Lung (tissue), 12 donors: ENCODE results near the gene SIGLEC8. TPM values are rescaled to one million over a fixed set of nuclear protein-coding genes. Genes with fewer than 3 reads are reported as not detected.

Source experiments
- ATAC-seq: fragments of 200-7000 bp; cut with Tn5 transposase; one replicate; pipeline ENCODE4 v1.9.1; 2020; ENCODE audit warnings: moderate number of reproducible peaks; ENCODE audit not compliant: insufficient read depth, low FRiP score
- DNase-seq, 3 donors: peaks; one replicate each; pipeline ENCODE4 v3.0.0-alpha.2; 2013 to 2017
- H3K27ac ChIP-seq, 2 donors: one replicate each; pipeline ENCODE4 v1.5.1; 2013; ENCODE audit warnings: mild to moderate bottlenecking in 2 of 2, moderate library complexity in 2 of 2, control low read depth in 1 of 2, inconsistent platforms in 1 of 2, low read depth in 1 of 2, low read length in 1 of 2
- H3K27me3 ChIP-seq, 3 donors: one replicate each; pipeline ENCODE4 v1.5.1; 2013; ENCODE audit warnings: low read length in 2 of 3; ENCODE audit not compliant: control insufficient read depth in 3 of 3, insufficient read depth in 3 of 3
- H3K36me3 ChIP-seq, 4 donors: one replicate each; pipeline ENCODE4 v1.5.1; 2013; ENCODE audit warnings: low read length in 4 of 4, mild to moderate bottlenecking in 1 of 4, moderate library complexity in 1 of 4; ENCODE audit not compliant: control insufficient read depth in 4 of 4, insufficient read depth in 4 of 4
- H3K4me1 ChIP-seq, 5 donors: one replicate each; pipeline ENCODE4 v1.5.1; 2013; ENCODE audit warnings: low read length in 5 of 5, mild to moderate bottlenecking in 2 of 5, moderate library complexity in 1 of 5; ENCODE audit not compliant: control insufficient read depth in 5 of 5, insufficient read depth in 5 of 5
- H3K4me3 ChIP-seq: one replicate; pipeline ENCODE4 v1.5.1; 2013; ENCODE audit warnings: mild to moderate bottlenecking, control low read depth, moderate library complexity
- H3K9ac ChIP-seq, 2 donors: one replicate each; pipeline ENCODE4 v1.5.1; 2013; ENCODE audit warnings: low read length in 2 of 2, control low read depth in 1 of 2; ENCODE audit not compliant: insufficient read depth in 1 of 2
- H3K9me3 ChIP-seq, 4 donors: one replicate each; pipeline ENCODE4 v1.5.1; 2013; ENCODE audit warnings: low read length in 3 of 4, mild to moderate bottlenecking in 1 of 4, moderate library complexity in 1 of 4; ENCODE audit not compliant: control insufficient read depth in 4 of 4, insufficient read depth in 3 of 4
- WGBS, 2 donors: extraction: QIAGEN DNeasy Blood & Tissue Kit; methylation state at CpG; one replicate each; pipeline ENCODE4 v1.1.7; 2013; 5-methylcytosine and 5-hydroxymethylcytosine counted together
- polyA plus RNA-seq, 2 donors: library from polyadenylated mRNA; stranded (reverse); fragments of 200-250 nt; gene quantifications; one replicate each; pipeline ENCODE4 v1.2.1, GENCODE V29; 2013
- total RNA-seq, 2 donors: library from RNA; depleted of rRNA in 1 of 2; stranded (reverse); fragments of >200 nt in 1 of 2; gene quantifications; one replicate each; pipeline ENCODE4 v1.2.1, GENCODE V29; 2014 to 2021
- TF ChIP-seq, protein P1 (sequence below): IDR thresholded peaks from 2 replicates; pipeline ENCODE4 v1.5.1; 2012; ENCODE audit warnings: mild to moderate bottlenecking; ENCODE audit errors: control extremely low read depth, extremely low read depth
- donor health status: control.
- donor health status: control.
- donor health status: Bipolar disorder and iron deficiency.
- donor health status: healthy.
- donor health status: DM: yes; HTN: yes; CAD: no.

SIGLEC8 gene
- total and polyA plus RNA-seq, 4 donors: 0.22 to 0.77 (median 0.31) TPM

DNA sequence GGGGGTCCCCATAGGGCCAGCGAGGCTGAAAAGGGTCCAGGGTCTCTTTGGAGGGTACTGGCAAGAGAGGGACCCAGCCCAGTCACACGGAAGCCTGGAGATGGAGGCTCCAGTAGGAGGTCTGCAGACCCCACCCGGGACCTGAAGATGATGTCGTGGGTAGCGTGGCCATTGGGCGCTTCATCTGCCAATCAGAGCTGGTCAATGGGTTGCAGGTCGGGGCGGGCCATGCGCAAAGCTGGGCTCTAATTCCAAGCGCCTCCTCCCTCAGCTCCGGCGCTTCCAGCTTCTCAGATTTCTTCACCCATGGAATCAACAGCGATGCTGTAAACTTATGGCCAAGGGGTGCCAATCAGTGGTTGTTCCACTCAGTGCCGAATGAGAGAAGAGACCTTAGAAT, 32.4 kb upstream of the SIGLEC8 start:
- no peak overlapping the region for H3K9ac ChIP-seq
- H3K36me3 ChIP-seq: no peaks in the 10 kb centered on the region
- ATAC-seq (no peak), DNase-seq (no peak)
- peaks cover 0 to 2% (median 0%) of the 10 kb centered on the region in 3 donors for H3K27me3 ChIP-seq
- peaks cover 0 to 8% (median 0%) of the 10 kb centered on the region in 4 donors for H3K9me3 ChIP-seq
- H3K4me3 ChIP-seq: no peak overlapping the region
- TF ChIP-seq, protein P1, sequence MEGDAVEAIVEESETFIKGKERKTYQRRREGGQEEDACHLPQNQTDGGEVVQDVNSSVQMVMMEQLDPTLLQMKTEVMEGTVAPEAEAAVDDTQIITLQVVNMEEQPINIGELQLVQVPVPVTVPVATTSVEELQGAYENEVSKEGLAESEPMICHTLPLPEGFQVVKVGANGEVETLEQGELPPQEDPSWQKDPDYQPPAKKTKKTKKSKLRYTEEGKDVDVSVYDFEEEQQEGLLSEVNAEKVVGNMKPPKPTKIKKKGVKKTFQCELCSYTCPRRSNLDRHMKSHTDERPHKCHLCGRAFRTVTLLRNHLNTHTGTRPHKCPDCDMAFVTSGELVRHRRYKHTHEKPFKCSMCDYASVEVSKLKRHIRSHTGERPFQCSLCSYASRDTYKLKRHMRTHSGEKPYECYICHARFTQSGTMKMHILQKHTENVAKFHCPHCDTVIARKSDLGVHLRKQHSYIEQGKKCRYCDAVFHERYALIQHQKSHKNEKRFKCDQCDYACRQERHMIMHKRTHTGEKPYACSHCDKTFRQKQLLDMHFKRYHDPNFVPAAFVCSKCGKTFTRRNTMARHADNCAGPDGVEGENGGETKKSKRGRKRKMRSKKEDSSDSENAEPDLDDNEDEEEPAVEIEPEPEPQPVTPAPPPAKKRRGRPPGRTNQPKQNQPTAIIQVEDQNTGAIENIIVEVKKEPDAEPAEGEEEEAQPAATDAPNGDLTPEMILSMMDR: no peak
- H3K4me1 ChIP-seq: no peaks in the 10 kb centered on the region
- no peak overlapping the region for H3K27ac ChIP-seq
- WGBS, 2 donors: 50 to 53% methylated on average over 14 of the region's 14 CpGs

DNA sequence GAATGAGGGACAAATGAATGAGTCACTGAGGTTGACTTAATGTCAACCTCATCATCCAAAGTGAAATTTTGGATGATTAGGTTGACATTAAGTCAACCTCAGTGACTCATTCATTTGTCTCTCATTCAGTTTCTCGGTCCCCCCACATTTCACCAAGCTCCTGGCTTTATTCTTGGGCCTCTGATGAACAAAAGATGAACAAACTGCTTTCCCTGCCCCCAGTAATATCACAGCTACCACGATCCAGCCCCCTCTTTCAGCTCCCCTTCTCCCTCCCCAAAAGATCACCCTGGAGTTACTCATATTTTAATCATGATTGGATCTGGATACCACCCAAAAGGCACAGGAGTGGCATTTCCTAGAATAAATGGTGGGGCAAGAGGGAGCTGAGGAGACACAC, 30.9 kb upstream of the SIGLEC8 start:
- WGBS, 2 donors: 41 to 56% methylated on average over 2 of the region's 2 CpGs
- no peak for ATAC-seq
- no peak for DNase-seq

DNA sequence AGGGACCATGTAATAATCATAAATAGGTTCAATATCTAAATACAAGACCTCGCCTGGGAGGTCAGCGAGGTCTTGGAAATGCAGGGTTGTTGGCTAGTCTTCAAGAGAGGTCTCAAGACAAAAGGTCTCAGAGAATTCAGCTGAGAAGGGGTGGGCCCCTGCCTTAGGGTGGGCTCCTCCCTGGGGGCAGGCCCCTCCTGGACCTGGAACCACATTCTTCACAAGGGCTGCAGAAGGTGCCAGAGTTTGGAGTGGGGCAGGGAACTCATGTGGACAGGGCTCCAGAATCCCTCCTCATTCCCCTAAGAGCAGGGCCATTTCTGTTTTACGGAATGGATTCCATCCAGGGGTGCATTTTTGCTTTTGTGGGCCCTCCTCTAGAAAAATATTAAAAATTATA, 30.2 kb upstream of the SIGLEC8 start:
- WGBS, 2 donors: 78 to 88% methylated on average over 3 of the region's 3 CpGs
- TF ChIP-seq, protein P1: no peak
- H3K4me3 ChIP-seq: no peak overlapping the region
- H3K27me3 ChIP-seq: peaks cover 0 to 2% (median 0%) of the 10 kb centered on the region in 3 donors
- H3K27ac ChIP-seq: no peak overlapping the region
- ATAC-seq (no peak), DNase-seq (no peak)
- H3K9me3 ChIP-seq: peaks cover 0 to 10% (median 0%) of the 10 kb centered on the region in 4 donors
- H3K9ac ChIP-seq: no peak overlapping the region
- H3K4me1 ChIP-seq: no peaks in the 10 kb centered on the region
- H3K36me3 ChIP-seq: no peaks in the 10 kb centered on the region

More for the DNA sequence above, 30.9 kb upstream of the SIGLEC8 start:
- H3K36me3 ChIP-seq: no peaks in the 10 kb centered on the region
- H3K27ac ChIP-seq: no peak overlapping the region
- no peaks in the 10 kb centered on the region for H3K4me1 ChIP-seq
- peaks cover 0 to 2% (median 0%) of the 10 kb centered on the region in 3 donors for H3K27me3 ChIP-seq
- TF ChIP-seq, protein P1: no peak
- H3K9ac ChIP-seq: no peak overlapping the region
- H3K9me3 ChIP-seq: peaks cover 0 to 8% (median 0%) of the 10 kb centered on the region in 4 donors
- H3K4me3 ChIP-seq: no peak overlapping the region
